ENCODE results near the gene LSG1. TPM values are rescaled to one million over a fixed set of nuclear protein-coding genes. Genes with fewer than 3 reads are reported as not detected.
"Not testable (repeated sequence)": the region's sequence is repeated elsewhere in the genome, so short reads cannot be mapped to it uniquely, and the experiment has no call there.

The LSG1 gene
- total RNA-seq, 1 donor from 2014 or later = 48.9 TPM

GRCh38 chr3:194631696-194632095 is 40.3 kb downstream of the LSG1 start:
- no peak for DNase-seq (ENCODE audit: low spot score in 2 of 2, unreplicated experiment in 2 of 2)
- no peaks in the 10 kb centered on the region for H3K9me3 Mint-ChIP-seq

GRCh38 chr3:194630681-194631080 is 41.3 kb downstream of the LSG1 start:
- DNase-seq (ENCODE audit: low spot score in 2 of 2, unreplicated experiment in 2 of 2); H3K9me3 Mint-ChIP-seq; H3K27ac Mint-ChIP-seq; H3K4me3 Mint-ChIP-seq; H3K27me3 Mint-ChIP-seq (ENCODE audit: low read depth); H3K4me1 Mint-ChIP-seq: not testable (repeated sequence)
- peaks cover 23% of the 10 kb centered on the region for H3K36me3 Mint-ChIP-seq

More at GRCh38 chr3:194631696-194632095, 40.3 kb downstream of the LSG1 start:
- TF ChIP-seq CTCF (IDR thresholded peaks at IDR 0.05; ENCODE audit: unreplicated experiment) = no peak
- Mint-ChIP-seq H3K4me3 (peak overlapping the region; percentile 81), H3K27ac (no peak overlapping the region), H3K36me3 (peaks cover 22% of the 10 kb centered on the region), H3K27me3 (ENCODE audit: low read depth) (no peaks in the 10 kb centered on the region), H3K4me1 (no peaks in the 10 kb centered on the region)

- Mint-ChIP-seq H3K36me3 (peaks cover 23% of the 10 kb centered on the region), H3K4me1 (peaks cover 2% of the 10 kb centered on the region), H3K4me3 (no peak overlapping the region), H3K9me3 (no peaks in the 10 kb centered on the region), H3K27ac (no peak overlapping the region), H3K27me3 (ENCODE audit: low read depth) (no peaks in the 10 kb centered on the region)
- DNase-seq (ENCODE audit: low spot score in 2 of 2, unreplicated experiment in 2 of 2) = no peak
- TF ChIP-seq CTCF (IDR thresholded peaks at IDR 0.05; ENCODE audit: unreplicated experiment) = no peak
Observed at GRCh38 chr3:194624956-194625355, 47.0 kb downstream of the LSG1 start.

GRCh38 chr3:194623449-194624290 is 48.3 kb downstream of the LSG1 start:
- no peaks in the 10 kb centered on the region for H3K27me3 Mint-ChIP-seq (ENCODE audit: low read depth)
- no peak for DNase-seq (ENCODE audit: low spot score in 2 of 2, unreplicated experiment in 2 of 2)
- H3K27ac Mint-ChIP-seq = no peak overlapping the region
- H3K4me3 Mint-ChIP-seq = no peak overlapping the region
- no peak for TF ChIP-seq CTCF (IDR thresholded peaks at IDR 0.05; ENCODE audit: unreplicated experiment)
- peaks cover 22% of the 10 kb centered on the region for H3K36me3 Mint-ChIP-seq
- H3K9me3 Mint-ChIP-seq = no peaks in the 10 kb centered on the region
- peaks cover 2% of the 10 kb centered on the region for H3K4me1 Mint-ChIP-seq

GRCh38 chr3:194622621-194623340 is 49.2 kb downstream of the LSG1 start:
- H3K36me3 Mint-ChIP-seq = peaks cover 15% of the 10 kb centered on the region
- H3K27me3 Mint-ChIP-seq (ENCODE audit: low read depth) = no peaks in the 10 kb centered on the region
- no peak overlapping the region for H3K4me3 Mint-ChIP-seq

More at GRCh38 chr3:194622621-194623340, 49.2 kb downstream of the LSG1 start:
- TF ChIP-seq CTCF (IDR thresholded peaks at IDR 0.05; ENCODE audit: unreplicated experiment) = no peak
- H3K27ac Mint-ChIP-seq = no peak overlapping the region
- H3K9me3 Mint-ChIP-seq = no peaks in the 10 kb centered on the region
- peaks cover 2% of the 10 kb centered on the region for H3K4me1 Mint-ChIP-seq
- DNase-seq (ENCODE audit: low spot score in 2 of 2, unreplicated experiment in 2 of 2) = no peak

All from mesothelial cell of epicardium (in vitro differentiated cells).